GM21360 (cell line): Measurements from ENCODE around the gene LIME1.
"Not testable (repeated sequence)": the region's sequence is repeated elsewhere in the genome, so short reads cannot be mapped to it uniquely, and the experiment has no call there.

ENCODE experiments used
- ATAC-seq: cut with Tn5 transposase; IDR thresholded peaks from one replicate; pipeline ENCODE4 v1.9.1; 2021; ENCODE audit warnings: mild to moderate bottlenecking, moderate library complexity; ENCODE audit not compliant: unreplicated experiment

The LIME1 gene

DNA sequence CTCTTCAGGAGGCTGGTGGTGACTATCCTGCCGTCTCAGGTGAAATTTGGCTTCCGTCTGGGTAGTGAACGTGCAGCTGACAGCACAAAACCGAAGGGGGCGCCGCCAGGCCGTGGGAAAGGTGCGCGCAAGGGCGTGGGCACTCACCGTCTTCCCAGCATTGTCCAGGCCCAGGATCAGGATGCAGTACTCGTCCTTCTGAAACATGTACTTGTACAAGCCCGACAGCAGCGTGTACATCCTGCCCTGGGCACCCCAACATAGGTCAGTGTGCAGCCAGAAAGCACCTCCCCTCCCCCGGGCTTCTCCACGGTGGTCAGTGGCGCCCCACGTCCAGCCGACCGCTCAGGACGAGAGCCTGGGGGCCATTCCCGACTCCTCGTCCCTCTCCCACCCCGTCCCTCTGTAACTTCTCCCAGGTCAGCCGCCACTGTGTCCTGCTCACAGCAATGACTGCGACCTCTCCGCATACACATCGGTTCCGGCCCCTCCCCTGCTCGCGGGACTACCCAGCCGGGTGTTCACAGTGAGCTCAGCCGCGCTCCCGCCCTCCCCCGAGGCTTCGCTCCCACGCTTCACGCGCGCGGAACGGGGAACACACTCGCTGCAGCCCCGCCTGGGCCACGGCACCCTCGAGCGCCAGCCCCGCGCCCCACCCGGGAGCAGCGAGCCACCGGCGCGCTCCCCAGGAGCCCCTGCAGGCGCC, 29.5 kb upstream of the LIME1 start:
- ATAC-seq: peak; percentile 29

DNA sequence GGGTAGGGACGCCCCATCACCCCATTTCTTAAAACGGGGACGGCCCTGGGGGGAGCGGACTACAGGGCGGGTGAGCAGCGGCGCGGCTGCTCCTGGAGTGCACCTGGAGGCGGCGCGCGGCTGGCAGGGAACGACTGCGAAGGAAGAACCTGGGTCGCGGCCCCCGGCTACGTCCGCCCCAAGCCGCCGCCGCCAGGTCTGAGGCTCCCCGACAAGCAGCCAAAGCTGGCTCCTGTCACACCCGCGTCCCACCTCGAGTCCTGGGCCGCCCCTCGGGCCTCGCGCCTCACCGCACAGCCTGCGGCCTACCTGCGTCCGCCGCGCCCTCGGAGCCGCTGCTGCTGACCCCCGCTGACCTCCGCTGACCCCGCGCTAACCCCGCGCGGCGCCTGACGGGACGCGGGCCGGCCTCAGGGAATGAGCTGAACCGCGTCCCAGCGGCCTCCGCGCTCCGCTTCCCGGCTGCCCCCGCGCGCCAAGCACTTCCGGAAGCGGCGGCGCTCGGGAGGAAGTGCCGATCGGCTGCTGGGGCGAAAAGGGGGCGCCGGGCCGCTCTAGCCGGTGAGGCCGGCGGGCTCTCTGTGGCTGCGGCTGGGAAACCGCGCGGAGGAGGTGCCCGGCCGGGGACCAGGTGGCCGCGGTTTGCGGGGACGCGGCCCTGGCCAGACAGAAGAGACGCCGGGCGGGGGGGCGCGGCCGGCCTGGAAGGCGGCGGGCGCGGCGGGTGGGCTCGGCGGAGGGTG, 28.7 kb upstream of the LIME1 start, which contains the start of the genes ARFRP1 and ZGPAT:
ARFRP1 (minus strand) TSS at position 419 of the 743 bp plus-strand sequence. CDS start 885 bp downstream, outside the sequence.
ZGPAT (plus strand) TSS at position 482 of the 743 bp plus-strand sequence. CDS start 542 bp downstream, outside the sequence.
- ATAC-seq: peak; percentile 58

DNA sequence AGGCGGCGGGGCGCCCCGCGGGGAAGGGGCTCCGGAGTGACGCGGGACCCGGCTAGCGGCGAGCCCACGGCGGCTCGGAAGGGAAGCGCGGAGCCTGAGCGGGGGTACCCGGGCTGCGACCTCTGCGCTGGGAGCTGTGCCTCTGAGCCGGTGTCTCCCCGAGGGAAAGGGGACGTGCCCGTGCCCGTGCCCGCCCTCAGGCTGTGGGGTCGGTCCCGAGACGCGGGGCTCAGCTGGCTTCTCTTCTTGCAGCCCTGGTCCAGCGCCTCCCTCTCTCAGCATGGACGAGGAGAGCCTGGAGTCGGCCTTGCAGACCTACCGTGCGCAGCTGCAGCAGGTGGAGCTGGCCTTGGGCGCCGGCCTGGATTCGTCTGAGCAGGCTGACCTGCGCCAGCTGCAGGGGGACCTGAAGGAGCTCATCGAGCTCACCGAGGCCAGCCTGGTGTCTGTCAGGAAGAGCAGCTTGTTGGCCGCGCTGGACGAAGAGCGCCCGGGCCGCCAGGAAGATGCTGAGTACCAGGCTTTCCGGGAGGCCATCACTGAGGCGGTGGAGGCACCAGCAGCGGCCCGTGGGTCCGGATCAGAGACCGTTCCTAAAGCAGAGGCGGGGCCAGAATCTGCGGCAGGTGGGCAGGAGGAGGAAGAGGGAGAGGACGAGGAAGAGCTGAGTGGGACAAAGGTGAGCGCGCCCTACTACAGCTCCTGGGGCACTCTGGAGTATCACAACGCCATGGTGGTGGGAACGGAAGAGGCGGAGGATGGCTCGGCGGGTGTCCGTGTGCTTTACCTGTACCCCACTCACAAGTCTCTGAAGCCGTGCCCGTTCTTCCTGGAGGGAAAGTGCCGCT, 27.9 kb upstream of the LIME1 start:
- ATAC-seq: no peak

DNA sequence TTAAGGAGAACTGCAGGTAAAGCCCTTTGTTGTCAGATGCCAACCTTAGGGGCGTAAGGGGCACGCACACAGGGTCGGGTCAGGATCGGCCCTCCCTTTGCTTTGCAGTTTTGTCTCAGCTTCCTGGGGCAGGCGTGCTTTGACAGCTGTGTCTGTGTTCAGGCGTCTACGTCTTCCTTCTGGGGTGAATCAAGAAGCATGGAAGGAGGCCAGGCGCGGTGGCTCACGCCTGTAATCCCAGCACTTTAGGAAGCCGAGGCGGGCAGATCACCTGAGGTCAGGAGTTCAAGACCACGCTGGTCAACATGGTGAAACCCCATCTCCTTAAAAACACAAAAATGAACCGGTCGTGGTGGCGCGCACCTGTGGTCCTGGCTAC, 27.3 kb upstream of the LIME1 start:
- ATAC-seq: no peak

DNA sequence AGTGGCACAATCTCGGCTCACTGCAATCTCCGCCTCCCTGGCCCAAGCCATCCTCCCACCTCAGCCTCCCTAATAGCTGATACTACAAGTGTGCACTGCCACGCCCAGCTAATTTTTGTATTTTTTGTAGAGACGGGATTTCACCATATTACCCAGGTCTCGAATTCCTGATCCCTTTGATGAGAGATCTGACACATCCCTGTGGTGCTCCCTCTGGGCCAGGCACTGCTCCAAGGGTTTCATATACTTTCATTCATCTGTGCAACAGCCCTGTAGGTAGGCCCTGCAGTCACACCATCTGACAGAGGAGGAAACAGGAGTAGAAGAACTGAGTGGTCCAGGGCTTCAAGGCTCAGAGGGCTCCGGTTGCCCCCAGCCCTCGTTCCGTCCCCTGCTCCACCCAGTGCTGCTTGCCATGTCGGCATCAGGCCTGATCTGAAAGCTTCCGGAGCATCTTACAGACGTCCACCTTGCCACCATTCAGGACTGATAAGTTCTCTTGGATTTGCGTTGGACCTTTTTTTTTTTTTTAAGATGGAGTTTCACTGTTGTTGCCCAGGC, 25.3 kb upstream of the LIME1 start:
- ATAC-seq: no peak

DNA sequence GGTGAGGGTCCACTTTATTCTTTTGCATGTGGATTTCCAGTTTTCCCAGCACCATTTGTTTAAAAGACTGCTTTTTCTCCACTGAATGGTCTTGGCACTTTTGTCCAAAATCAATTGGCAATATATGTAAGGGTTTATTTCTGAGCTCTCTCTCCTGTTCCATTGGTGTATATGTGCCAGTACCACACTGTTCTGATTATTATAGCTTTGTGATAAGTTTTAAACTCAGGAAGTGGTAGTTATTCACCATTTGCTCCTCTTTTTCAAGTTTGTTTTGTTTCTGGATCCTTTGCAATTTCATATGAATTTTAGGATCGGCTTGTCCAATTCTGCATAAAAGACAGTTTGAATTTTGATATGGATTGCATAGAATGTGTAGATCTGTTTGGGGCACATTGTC, 24.3 kb upstream of the LIME1 start:
- no peak for ATAC-seq

DNA sequence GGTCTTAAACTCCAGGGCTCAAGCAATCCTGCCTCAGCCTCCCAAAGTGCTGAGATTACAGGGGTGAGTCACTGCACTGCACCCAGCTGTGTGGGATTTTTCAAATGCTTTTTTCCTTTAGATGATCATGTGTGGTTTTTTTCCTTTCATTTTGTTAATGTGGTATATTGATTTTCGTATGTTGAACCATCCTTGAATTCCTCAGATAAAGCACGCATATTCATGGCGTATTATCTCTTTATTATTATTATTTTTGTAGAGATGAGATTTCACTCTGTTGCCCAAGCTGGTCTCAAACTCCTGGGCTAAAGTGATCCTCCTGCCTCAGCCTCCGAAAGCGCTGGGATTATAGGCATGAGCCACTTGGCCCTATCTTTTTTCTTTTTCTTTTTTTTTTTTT, 21.6 kb upstream of the LIME1 start:
- no peak for ATAC-seq

DNA sequence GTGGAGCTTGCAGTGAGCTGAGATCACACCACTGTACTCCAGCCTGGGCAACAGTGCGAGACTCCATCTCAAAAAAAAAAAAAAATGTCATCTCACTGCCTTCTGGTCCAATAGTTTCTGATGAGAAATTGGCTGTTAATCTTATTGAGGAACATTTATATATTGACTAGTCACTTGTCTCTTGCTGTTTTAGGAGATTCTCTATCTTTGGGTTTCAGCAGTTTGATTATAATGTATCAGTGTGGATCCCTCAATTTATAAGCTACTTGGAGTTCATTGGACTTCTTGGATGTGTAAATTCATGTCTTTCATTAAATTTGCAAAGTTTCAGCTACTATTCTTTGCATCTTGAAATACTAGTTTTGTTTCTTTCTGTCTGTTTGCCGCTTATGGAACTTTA, 17.5 kb upstream of the LIME1 start:
- ATAC-seq: no peak

DNA sequence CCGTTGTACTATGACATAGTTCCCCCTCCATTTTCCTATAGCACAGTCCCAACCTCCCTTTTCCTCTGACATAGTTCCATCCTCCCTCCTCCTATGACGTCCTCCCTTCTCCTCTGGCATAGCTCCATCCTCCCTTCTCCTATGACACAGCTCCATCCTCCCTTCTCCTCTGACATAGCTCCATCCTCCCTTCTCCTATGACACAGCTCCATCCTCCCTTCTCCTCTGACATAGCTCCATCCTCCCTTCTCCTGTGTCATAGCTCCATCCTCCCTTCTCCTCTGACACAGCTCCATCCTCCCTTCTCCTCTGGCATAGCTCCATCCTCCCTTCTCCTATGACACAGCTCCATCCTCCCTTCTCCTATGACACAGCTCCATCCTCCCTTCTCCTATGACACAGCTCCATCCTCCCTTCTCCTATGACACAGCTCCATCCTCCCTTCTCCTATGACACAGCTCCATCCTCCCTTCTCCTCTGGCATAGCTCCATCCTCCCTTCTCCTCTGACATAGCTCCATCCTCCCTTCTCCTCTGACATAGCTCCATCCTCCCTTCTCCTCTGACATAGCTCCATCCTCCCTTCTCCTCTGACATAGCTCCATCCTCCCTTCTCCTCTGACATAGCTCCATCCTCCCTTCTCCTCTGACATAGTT, 13.4 kb upstream of the LIME1 start:
- not testable (repeated sequence) for ATAC-seq

DNA sequence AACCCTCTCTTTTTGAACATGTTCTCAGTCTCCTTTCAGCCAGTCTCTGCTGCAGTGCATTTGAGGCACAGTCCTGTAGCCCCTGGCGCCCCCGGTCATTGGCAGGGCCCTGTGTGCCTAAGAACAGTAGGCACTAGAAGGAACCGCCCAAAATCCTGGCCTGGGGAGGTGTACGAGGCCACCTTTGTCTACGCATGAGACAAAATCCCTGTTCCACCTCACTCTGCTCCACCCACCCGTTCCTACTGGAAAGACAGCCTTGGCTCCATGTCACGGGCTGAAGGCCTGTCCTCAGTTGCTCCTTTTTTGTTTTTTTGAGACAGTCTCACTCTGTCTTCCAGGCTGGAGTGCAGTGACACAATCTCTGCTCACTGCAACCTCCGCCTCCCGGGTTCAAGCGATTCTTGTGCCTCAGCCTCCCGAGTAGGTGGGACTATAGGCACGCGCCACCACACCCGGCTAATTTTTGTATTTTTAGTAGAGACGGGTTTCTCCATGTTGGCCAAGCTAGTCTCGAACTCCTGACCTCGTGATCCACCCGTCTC, 6.2 kb upstream of the LIME1 start:
- ATAC-seq: not testable (repeated sequence)

DNA sequence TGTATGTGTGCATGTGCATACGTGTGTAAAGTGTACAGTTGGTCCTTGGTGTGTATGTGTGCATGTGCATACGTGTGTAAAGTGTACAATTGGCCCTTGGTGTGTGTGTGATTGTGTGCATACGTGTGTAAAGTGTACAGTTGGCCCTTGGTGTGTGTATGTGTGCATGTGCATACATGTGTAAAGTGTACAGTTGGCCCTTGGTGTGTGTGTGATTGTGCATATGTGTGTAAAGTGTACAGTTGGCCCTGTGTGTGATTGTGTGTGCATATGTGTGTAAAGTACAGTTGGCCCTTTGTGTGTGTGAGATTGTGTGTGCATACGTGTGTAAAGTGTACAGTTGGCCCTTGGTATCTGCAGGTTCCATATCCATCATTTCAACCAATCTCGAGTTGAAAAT, 5.1 kb upstream of the LIME1 start:
- ATAC-seq: no peak

DNA sequence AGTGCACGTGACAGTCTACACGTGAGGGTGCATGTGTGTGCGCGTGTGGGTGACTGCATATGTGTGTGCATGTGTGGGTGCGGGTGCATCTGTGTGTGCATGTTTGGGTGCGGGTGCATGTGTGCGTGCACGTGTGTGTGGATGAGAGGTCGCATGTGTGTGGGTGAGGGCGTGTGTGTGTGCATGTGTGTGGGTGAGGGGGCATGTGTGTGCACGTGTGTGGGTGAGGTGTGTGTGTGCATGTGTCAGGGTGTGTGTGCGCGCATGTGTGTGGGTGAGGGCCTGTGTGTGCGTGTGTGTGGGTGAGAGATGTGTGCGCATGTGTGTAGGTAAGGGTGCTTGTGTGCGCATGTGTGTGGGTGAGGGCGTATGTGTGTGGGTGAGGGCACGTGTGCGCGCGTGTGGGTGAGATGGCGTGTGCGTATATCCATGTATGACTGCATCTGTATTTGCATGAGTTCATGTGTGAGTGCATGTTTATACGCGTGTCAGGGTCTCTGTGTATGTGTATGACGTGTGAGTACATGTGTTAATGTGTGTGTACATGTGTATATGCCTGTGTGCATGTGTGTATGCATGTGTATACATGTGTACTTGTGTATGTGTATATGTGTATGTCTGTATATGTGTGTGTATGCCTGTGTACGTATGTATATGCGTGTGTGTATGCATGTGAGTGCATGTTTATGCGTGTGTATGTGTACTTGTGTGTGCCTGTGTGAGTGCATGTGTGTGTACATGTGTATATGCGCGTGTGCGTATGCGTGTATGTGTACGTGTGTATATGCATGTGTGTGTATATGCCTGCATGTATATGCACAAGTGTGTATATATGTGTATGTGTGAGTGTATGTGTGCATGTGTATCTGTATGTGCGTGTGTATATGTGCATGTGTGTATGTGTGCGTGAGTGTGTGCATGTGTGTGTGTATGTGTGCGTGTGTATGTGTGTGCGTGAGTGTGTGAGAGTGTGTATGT, 4.1 kb upstream of the LIME1 start:
- no peak for ATAC-seq

DNA sequence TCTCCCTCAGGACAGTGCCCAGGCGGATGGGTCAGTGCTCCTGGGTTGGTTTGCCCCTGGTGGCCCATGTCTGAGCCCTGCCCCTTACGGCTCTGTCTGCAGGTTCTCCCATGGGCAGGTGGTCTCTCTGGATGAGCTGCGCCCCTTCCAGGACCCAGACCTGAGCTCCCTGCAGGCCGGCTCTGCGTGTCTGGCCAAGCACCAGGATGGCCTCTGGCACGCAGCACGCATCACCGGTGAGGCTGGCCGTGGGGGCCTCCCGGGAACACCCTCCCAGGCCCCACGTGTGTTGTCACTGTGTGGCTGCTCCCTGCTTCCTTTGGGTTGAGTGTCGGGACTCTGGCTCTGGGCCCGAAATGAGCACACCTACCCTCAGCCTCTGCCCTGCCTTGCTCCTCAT, 3.3 kb upstream of the LIME1 start:
- no peak for ATAC-seq

DNA sequence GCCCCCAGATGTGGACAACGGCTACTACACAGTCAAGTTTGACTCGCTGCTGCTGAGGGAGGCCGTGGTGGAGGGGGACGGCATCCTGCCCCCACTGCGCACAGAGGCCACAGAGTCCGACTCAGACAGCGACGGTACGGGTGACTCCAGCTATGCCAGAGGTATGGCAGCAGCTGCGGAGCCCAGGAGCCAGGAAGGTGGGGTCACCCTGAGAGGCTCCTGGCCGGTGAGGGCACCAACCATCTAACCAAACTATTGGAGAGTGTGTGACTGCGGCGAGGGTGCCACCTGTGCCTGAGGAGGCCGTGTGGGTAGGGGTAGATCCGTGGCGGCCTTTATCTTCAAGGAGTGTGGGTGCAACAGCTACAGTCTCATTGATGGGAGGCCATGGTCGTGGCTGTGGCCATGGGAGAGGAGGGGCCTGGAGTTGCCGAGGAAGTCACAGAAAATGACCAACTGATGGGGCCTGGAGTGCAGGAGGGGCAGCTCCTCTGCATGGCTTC, 2.8 kb upstream of the LIME1 start:
- ATAC-seq: no peak

DNA sequence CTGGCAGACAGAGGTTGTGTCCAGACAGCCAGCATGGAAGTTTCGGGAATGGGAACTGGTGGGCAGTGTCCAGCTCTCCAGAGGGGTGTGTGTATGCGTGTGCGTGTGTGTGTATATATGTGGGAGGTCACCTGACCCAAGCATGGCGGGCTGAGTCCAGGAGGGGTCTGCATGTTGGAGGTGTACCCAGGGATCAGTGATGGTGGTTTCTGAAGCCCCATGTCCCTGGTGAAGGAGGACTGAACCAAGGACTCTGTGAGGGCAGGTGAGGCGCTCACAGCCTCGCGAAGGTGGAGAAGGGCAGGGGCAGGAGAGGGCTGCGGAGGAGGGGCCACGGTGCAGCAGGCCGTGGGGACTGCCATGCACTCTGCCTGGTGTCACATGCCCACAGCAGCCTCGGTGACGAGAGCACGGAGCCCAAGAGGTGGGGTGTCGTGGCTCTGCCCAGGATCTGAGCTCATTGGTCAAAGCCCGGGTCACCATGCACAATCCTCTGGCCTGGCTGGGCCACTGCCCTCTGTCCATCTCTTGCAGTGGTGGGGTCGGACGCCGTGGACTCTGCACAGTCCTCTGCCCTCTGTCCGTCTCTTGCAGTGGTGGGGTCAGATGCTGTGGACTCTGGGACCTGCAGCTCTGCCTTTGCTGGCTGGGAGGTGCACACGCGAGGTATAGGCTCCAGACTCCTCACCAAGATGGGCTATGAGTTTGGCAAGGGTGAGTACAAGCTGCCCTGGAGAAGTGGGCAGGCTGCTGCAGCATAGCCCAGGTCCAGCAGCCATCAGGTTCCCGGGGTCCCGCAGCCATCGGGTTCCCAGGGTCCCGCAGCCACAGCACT, 2.1 kb upstream of the LIME1 start:
- no peak for ATAC-seq

DNA sequence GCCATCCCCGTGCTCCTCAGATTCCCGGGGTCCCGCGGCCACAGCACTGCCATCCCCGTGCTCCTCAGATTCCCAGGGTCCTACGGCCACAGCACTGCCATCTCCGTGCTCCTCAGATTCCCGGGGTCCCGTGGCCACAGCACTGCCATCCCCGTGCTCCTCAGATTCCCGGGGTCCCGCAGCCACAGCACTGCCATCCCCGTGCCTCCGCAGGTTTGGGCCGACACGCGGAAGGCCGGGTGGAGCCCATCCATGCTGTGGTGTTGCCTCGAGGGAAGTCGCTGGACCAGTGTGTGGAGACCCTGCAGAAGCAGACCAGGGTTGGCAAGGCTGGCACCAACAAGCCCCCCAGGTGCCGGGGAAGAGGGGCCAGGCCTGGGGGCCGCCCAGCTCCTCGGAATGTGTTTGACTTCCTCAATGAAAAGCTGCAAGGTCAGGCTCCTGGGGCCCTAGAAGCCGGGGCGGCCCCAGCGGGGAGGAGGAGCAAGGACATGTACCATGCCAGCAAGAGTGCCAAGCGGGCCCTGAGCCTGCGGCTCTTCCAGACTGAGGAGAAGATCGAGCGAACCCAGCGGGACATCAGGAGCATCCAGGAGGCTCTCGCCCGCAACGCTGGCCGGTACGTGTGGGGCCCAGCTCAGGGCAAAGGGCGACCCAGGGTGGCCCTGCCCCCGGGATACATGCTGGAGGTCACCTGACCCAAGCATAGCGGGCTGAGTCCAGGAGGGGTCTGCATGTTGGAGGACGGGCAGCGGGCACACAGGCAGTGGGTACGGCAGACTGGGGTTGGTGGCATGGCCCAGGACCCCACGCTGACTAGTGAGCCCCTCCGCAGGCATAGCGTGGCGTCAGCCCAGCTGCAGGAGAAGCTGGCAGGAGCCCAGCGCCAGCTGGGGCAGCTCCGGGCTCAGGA, 1.3 kb upstream of the LIME1 start:
- ATAC-seq: no peak
